ENCODE results near the gene IL1A.

DNA sequence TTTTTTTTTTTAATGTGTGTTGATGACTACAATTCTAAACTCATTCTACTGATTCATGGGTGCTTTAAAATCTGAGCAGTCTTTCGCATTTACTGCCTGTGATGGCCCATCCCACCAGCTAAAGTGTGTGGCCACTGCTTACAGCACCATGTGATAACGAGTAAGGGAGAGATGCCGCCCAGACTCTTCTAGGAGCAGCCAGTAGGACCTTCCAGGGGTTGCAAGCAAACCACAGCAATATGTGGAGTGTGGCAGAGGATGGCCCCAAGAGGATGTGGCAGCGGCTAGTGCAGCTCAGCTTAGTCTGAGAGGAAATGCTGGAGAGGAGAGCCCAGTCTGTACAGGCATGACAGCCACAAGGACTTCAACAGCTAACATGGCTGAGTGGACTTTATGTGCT lies 37.4 kb upstream of the IL1A start:
- TF ChIP-seq, protein P1, sequence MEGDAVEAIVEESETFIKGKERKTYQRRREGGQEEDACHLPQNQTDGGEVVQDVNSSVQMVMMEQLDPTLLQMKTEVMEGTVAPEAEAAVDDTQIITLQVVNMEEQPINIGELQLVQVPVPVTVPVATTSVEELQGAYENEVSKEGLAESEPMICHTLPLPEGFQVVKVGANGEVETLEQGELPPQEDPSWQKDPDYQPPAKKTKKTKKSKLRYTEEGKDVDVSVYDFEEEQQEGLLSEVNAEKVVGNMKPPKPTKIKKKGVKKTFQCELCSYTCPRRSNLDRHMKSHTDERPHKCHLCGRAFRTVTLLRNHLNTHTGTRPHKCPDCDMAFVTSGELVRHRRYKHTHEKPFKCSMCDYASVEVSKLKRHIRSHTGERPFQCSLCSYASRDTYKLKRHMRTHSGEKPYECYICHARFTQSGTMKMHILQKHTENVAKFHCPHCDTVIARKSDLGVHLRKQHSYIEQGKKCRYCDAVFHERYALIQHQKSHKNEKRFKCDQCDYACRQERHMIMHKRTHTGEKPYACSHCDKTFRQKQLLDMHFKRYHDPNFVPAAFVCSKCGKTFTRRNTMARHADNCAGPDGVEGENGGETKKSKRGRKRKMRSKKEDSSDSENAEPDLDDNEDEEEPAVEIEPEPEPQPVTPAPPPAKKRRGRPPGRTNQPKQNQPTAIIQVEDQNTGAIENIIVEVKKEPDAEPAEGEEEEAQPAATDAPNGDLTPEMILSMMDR (IDR thresholded peaks at IDR 0.05; ENCODE audit: borderline replicate concordance, extremely low read depth, low read length, poor library complexity, severe bottlenecking), result no peak
- TF ChIP-seq EZH2 (IDR thresholded peaks at IDR 0.05; ENCODE audit: borderline replicate concordance, low read depth, low read length, severe bottlenecking), result no peak

Data from DND-41 (cell line).